MM.1S (cell line): ENCODE results near the gene FBRS.

Experiments used
- DNase-seq: peaks from one replicate; pipeline ENCODE4 v3.0.0-alpha.2; 2015
- H2AFZ ChIP-seq: fragments of 300-600 bp; sonication (generic); 2 replicates; pipeline ENCODE4 v1.6.0; 2016; ENCODE audit warnings: antibody characterized with exemption, low read length
- H3F3A ChIP-seq: fragments of 300-600 bp; sonication (generic); 2 replicates; pipeline ENCODE4 v1.6.1; 2016; ENCODE audit warnings: mild to moderate bottlenecking, antibody characterized with exemption, low read length, moderate library complexity, mixed read lengths; ENCODE audit not compliant: insufficient read depth
- H3K27ac ChIP-seq: fragments of 300-600 bp; sonication (generic); 2 replicates; pipeline ENCODE4 v1.5.1; 2016; ENCODE audit warnings: mild to moderate bottlenecking, low read length
- H3K27me3 ChIP-seq: fragments of 300-600 bp; sonication (generic); replicated peaks from 2 replicates; pipeline ENCODE4 v1.6.0; 2016; ENCODE audit warnings: low read length; ENCODE audit not compliant: insufficient read depth
- H3K36me3 ChIP-seq: fragments of 300-600 bp; sonication (generic); replicated peaks from 2 replicates; pipeline ENCODE4 v1.6.1; 2016; ENCODE audit warnings: mild to moderate bottlenecking, low read length, mixed read lengths; ENCODE audit not compliant: insufficient read depth
- H3K4me1 ChIP-seq: fragments of 300-600 bp; sonication (generic); 2 replicates; pipeline ENCODE4 v1.6.1; 2016; ENCODE audit warnings: low read length, mixed read lengths
- H3K4me2 ChIP-seq: fragments of 300-600 bp; sonication (generic); 2 replicates; pipeline ENCODE4 v1.6.0; 2016; ENCODE audit warnings: low read depth, low read length
- H3K4me3 ChIP-seq: fragments of 300-600 bp; sonication (generic); 2 replicates; pipeline ENCODE4 v1.5.1; 2016; ENCODE audit warnings: low read length, mixed read lengths
- H3K79me2 ChIP-seq: fragments of 300-600 bp; sonication (generic); 2 replicates; pipeline ENCODE4 v1.6.1; 2016; ENCODE audit warnings: mixed run types, low read length, mixed read lengths
- H3K9ac ChIP-seq: fragments of 300-600 bp; sonication (generic); 2 replicates; pipeline ENCODE4 v1.6.1; 2016; ENCODE audit warnings: low read length, mixed read lengths
- H3K9me2 ChIP-seq: fragments of 300-600 bp; sonication (generic); replicated peaks from 2 replicates; pipeline ENCODE4 v1.6.1; 2016; ENCODE audit warnings: mild to moderate bottlenecking, low read length, mixed read lengths; ENCODE audit not compliant: insufficient read depth
- H3K9me3 ChIP-seq: fragments of 300-600 bp; sonication (generic); replicated peaks from 2 replicates; pipeline ENCODE4 v1.6.1; 2016; ENCODE audit warnings: mild to moderate bottlenecking, low read length, mixed read lengths; ENCODE audit not compliant: insufficient read depth
- H4K20me1 ChIP-seq: fragments of 300-600 bp; sonication (generic); 2 replicates; pipeline ENCODE4 v1.6.1; 2016; ENCODE audit warnings: mild to moderate bottlenecking, low read length, moderate library complexity, mixed read lengths; ENCODE audit not compliant: insufficient read depth
- CTCF ChIP-seq: fragments of 300-600 bp; sonication (generic); IDR thresholded peaks from 2 replicates; pipeline ENCODE4 v1.5.1; 2016; ENCODE audit warnings: antibody characterized with exemption, low read length, mixed read lengths
- EZH2 ChIP-seq: fragments of 300-600 bp; sonication (generic); optimal IDR thresholded peaks from 2 replicates; pipeline ENCODE3; 2017; ENCODE audit warnings: low read depth, mild to moderate bottlenecking, antibody characterized with exemption, low read length, mixed read lengths
- EZH2phosphoT487 ChIP-seq: fragments of 300-600 bp; sonication (generic); IDR thresholded peaks from 2 replicates; pipeline ENCODE4 v1.6.1; 2018; ENCODE audit warnings: antibody characterized with exemption, low read length

FBRS gene

GRCh38 chr16:30647274-30647571, 11.0 kb upstream of the FBRS start:
- no peak for DNase-seq
- Histone ChIP-seq H3K4me3 (no peak overlapping the region), H3F3A (0 out of 2 replicates have a peak, but pooled peaks cover 9% of the 10 kb centered on the region), H3K9me2 (no peaks in the 10 kb centered on the region), H3K4me1 (peaks cover 4% of the 10 kb centered on the region; the same call in 1 of the 2 replicates), H3K27me3 (no peaks in the 10 kb centered on the region), H3K9me3 (no peaks in the 10 kb centered on the region), H3K4me2 (no peak overlapping the region), H3K27ac (no peak overlapping the region), H4K20me1 (no peaks in the 10 kb centered on the region), H3K9ac (no peak overlapping the region), H3K36me3 (no peaks in the 10 kb centered on the region), H3K79me2 (peaks cover 8% of the 10 kb centered on the region), H2AFZ (no peak overlapping the region)
- TF ChIP-seq EZH2phosphoT487: no peak
- no peak for TF ChIP-seq CTCF
- TF ChIP-seq EZH2: no peak

GRCh38 chr16:30649725-30650368, 8.4 kb upstream of the FBRS start:
- Histone ChIP-seq H3K27ac (peak overlapping the region; percentile 74; the same call in 1 of the 2 replicates), H3K79me2 (peaks cover 20% of the 10 kb centered on the region)
- TF ChIP-seq EZH2phosphoT487 (no peak), EZH2 (no peak), CTCF (no peak)

GRCh38 chr16:30650369-30651123, 7.7 kb upstream of the FBRS start, which contains the start of gene PRR14:
TSS of gene PRR14 (plus strand) at chr16:30650960. CDS start at chr16:30651646, 686 bp downstream.
- TF ChIP-seq CTCF (no peak), EZH2 (no peak), EZH2phosphoT487 (no peak)
- Histone ChIP-seq H2AFZ (peak within 1 kb of the TSS; percentile 97), H3K9me3 (no peaks in the 10 kb centered on the region), H3K27ac (peak within 1 kb of the TSS; percentile 74), H3K36me3 (no peaks in the 10 kb centered on the region), H3F3A (0 out of 2 replicates have a peak, but pooled peaks cover 11% of the 10 kb centered on the region), H3K4me3 (peak within 1 kb of the TSS; percentile 68), H3K9me2 (no peaks in the 10 kb centered on the region), H4K20me1 (no peaks in the 10 kb centered on the region), H3K4me1 (peaks cover 7% of the 10 kb centered on the region), H3K27me3 (no peaks in the 10 kb centered on the region), H3K79me2 (peaks cover 20% of the 10 kb centered on the region), H3K4me2 (peak within 1 kb of the TSS; percentile 75), H3K9ac (peak within 1 kb of the TSS; percentile 84)
- DNase-seq: peak; percentile 99

More at GRCh38 chr16:30649725-30650368, 8.4 kb upstream of the FBRS start:
- peak overlapping the region; percentile 68 for H3K4me3 ChIP-seq
- peak overlapping the region; percentile 97 for H2AFZ ChIP-seq
- peak overlapping the region; percentile 75 for H3K4me2 ChIP-seq
- no peaks in the 10 kb centered on the region for H3K9me3 ChIP-seq
- H3K27me3 ChIP-seq: no peaks in the 10 kb centered on the region
- 0 out of 2 replicates have a peak, but pooled peaks cover 9% of the 10 kb centered on the region for H3F3A ChIP-seq
- H3K36me3 ChIP-seq: no peaks in the 10 kb centered on the region
- H3K9ac ChIP-seq: no peak overlapping the region
- H3K9me2 ChIP-seq: no peaks in the 10 kb centered on the region
- H3K4me1 ChIP-seq: peaks cover 7% of the 10 kb centered on the region; the same call in 1 of the 2 replicates
- DNase-seq: no peak
- no peaks in the 10 kb centered on the region for H4K20me1 ChIP-seq
